HepG2 (cell line): ENCODE measurements around the gene XCR1. TPM values are rescaled to one million over a fixed set of nuclear protein-coding genes. Genes with fewer than 3 reads are reported as not detected.

Experiments used
- ATAC-seq: fragments of 200-7000 bp; cut with Tn5 transposase; 3 replicates; pipeline ENCODE4 v1.9.1; 2020; ENCODE audit warnings: mild to moderate bottlenecking, moderate library complexity
- BruUV-seq: library from RNA; stranded (reverse); fragments of 400-500 nt; replicated peaks from 2 replicates; lab custom pipeline; 2021; lab: Mats Ljungman, UMichigan
- CTCF ChIA-PET: fragments of 300-600 bp; formaldehyde crosslinking; extraction: SDS; loops from one replicate; lab custom pipeline; 2021; ENCODE audit warnings: low total read pairs, inconsistent platforms, low intra/inter-chr PET ratio; lab: Yijun Ruan, JAX
- POLR2A ChIA-PET: fragments of 350-600 bp; sonication (Branson Sonifier 250); formaldehyde crosslinking; loops from one replicate; lab custom pipeline; 2020; ENCODE audit warnings: antibody characterized with exemption, inconsistent platforms; lab: Yijun Ruan, JAX
- DNase-seq: peaks from one replicate; pipeline ENCODE4 v3.0.0-alpha.2; 2015; ENCODE audit warnings: low spot score
- FAIRE-seq: peaks from 3 replicates; lab custom pipeline; 2011; peaks lifted over from hg19 to GRCh38; lab: Jason Lieb, UNC
- H2AFZ ChIP-seq: one replicate; pipeline ENCODE4 v1.6.1; 2011; ENCODE audit warnings: low read length, inconsistent platforms
- H3K27ac ChIP-seq: fragments of 300-600 bp; 3 replicates; pipeline ENCODE4 v1.8.0; 2011; ENCODE audit warnings: mixed run types, mild to moderate bottlenecking, mixed read lengths, low read length, inconsistent platforms; ENCODE audit not compliant: insufficient read depth; ENCODE audit errors: extremely low read length
- H3K27me3 ChIP-seq, 2 experiments: fragments of 200-600 bp in 1 of 2; 2 replicates in 1 of 2; 3 replicates in 1 of 2; pipeline versions ENCODE4 v1.6.0 to v1.8.0; 2011; ENCODE audit warnings: low read length in 2 of 2, mild to moderate bottlenecking in 2 of 2, moderate library complexity in 2 of 2, inconsistent platforms in 1 of 2; ENCODE audit not compliant: insufficient read depth in 2 of 2, control insufficient read depth in 1 of 2
- H3K36me3 ChIP-seq, 2 experiments: fragments of 200-600 bp in 1 of 2; replicated peaks in 1 of 2; 2 replicates in 1 of 2; 3 replicates in 1 of 2; pipeline versions ENCODE4 v1.5.1 to v1.8.0; 2011; ENCODE audit warnings: low read length in 2 of 2, inconsistent platforms in 1 of 2; ENCODE audit not compliant: insufficient read depth in 2 of 2, control insufficient read depth in 1 of 2
- H3K4me1 ChIP-seq: 2 replicates; pipeline ENCODE4 v1.5.1; 2012; ENCODE audit warnings: low read length, inconsistent platforms; ENCODE audit not compliant: insufficient read depth
- H3K4me2 ChIP-seq: 2 replicates; pipeline ENCODE4 v1.6.0; 2011; ENCODE audit warnings: low read depth, low read length, inconsistent platforms
- H3K4me3 ChIP-seq, 3 experiments: fragments of 200-600 bp in 1 of 3; sonication (generic), shearing (Covaris generic) in 1 of 3; replicated peaks in 1 of 3; 2 replicates each; pipeline ENCODE4 v1.5.1; 2011 to 2016; ENCODE audit warnings: low read length in 3 of 3, inconsistent platforms in 2 of 3, low read depth in 2 of 3, mild to moderate bottlenecking in 2 of 3, control low read depth in 1 of 3, mixed read lengths in 1 of 3; ENCODE audit not compliant: insufficient read depth in 1 of 3
- H3K79me2 ChIP-seq: one replicate; pipeline ENCODE4 v1.6.1; 2011; ENCODE audit warnings: low read length, inconsistent platforms; ENCODE audit not compliant: insufficient read depth
- H3K9ac ChIP-seq: 2 replicates; pipeline ENCODE4 v1.6.0; 2011; ENCODE audit warnings: mild to moderate bottlenecking, low read depth, low read length, inconsistent platforms; ENCODE audit not compliant: insufficient read depth
- H3K9me3 ChIP-seq: 2 replicates; pipeline ENCODE4 v1.5.1; 2012; ENCODE audit warnings: mild to moderate bottlenecking, low read length
- H4K20me1 ChIP-seq: 2 replicates; pipeline ENCODE4 v1.6.0; 2011; ENCODE audit warnings: inconsistent platforms, mild to moderate bottlenecking, low read length, moderate library complexity; ENCODE audit not compliant: insufficient read depth
- ATF6 ChIP-seq: sonication (generic); formaldehyde crosslinking; conservative IDR thresholded peaks from 2 replicates; pipeline ENCODE4 v1.4.0; 2020; ENCODE audit warnings: missing genetic modification reagents
- BATF2 ChIP-seq: sonication (generic); formaldehyde crosslinking; IDR thresholded peaks from 2 replicates; pipeline ENCODE4 v1.8.0; 2022; ENCODE audit warnings: mild to moderate bottlenecking, missing genetic modification reagents, moderate library complexity
- GMEB1 ChIP-seq: sonication (generic); formaldehyde crosslinking; IDR thresholded peaks from 2 replicates; pipeline ENCODE4 v1.5.1; 2020; ENCODE audit warnings: missing genetic modification reagents, mild to moderate bottlenecking, borderline replicate concordance
- KLF12 ChIP-seq: sonication (generic); formaldehyde crosslinking; IDR thresholded peaks from 2 replicates; pipeline ENCODE4 v1.4.0; 2020; ENCODE audit warnings: missing genetic modification reagents, borderline replicate concordance
- MED8 ChIP-seq: sonication (generic); formaldehyde crosslinking; IDR thresholded peaks from 2 replicates; pipeline ENCODE4 v1.8.1; 2023; ENCODE audit warnings: mild to moderate bottlenecking, missing genetic modification reagents; ENCODE audit not compliant: insufficient replicate concordance
- MYC ChIP-seq: sonication (generic); formaldehyde crosslinking; IDR thresholded peaks from 2 replicates; pipeline ENCODE4 v1.9.0; 2021; ENCODE audit warnings: missing genetic modification reagents, borderline replicate concordance
- NFIB ChIP-seq: sonication (generic); formaldehyde crosslinking; IDR thresholded peaks from 2 replicates; pipeline ENCODE4 v1.9.0; 2021; ENCODE audit warnings: missing genetic modification reagents, mild to moderate bottlenecking, borderline replicate concordance
- NFKB2 ChIP-seq: sonication (generic); formaldehyde crosslinking; IDR thresholded peaks from 2 replicates; pipeline ENCODE4 v1.4.0; 2020; ENCODE audit warnings: missing genetic modification reagents, borderline replicate concordance
- STAT6 ChIP-seq: sonication (generic); formaldehyde crosslinking; IDR thresholded peaks from 2 replicates; pipeline ENCODE4 v1.4.0; 2020; ENCODE audit warnings: missing genetic modification reagents, mild to moderate bottlenecking, borderline replicate concordance
- XRCC5 ChIP-seq: fragments of 200-400 bp; formaldehyde crosslinking; optimal IDR thresholded peaks from 2 replicates; pipeline ENCODE3; 2017; ENCODE audit warnings: mild to moderate bottlenecking, low read length
- ZBTB34 ChIP-seq: sonication (generic); formaldehyde crosslinking; IDR thresholded peaks from 2 replicates; pipeline ENCODE4 v1.8.0; 2022; ENCODE audit warnings: mild to moderate bottlenecking, missing genetic modification reagents
- ZNF552 ChIP-seq: sonication (generic); formaldehyde crosslinking; IDR thresholded peaks from 2 replicates; pipeline ENCODE4 v1.9.0; 2022; ENCODE audit warnings: missing genetic modification reagents, mild to moderate bottlenecking, borderline replicate concordance
- ZNF720 ChIP-seq: sonication (generic); formaldehyde crosslinking; IDR thresholded peaks from 2 replicates; pipeline ENCODE4 v1.4.0; 2020; ENCODE audit warnings: missing genetic modification reagents
- ZNF792 ChIP-seq: IDR thresholded peaks from 2 replicates; pipeline ENCODE4 v1.6.1; 2016
- WGBS: methylation state at CpG from one replicate; pipeline ENCODE4 v1.1.6; 2017; ENCODE audit warnings: low lambda C conversion rate; 5-methylcytosine and 5-hydroxymethylcytosine counted together
- in situ Hi-C: cut with HindIII; loops from 2 replicates; pipeline ENCODE4 v1.10.0; 2017; ENCODE audit warnings: low pct_unique_long_range_greater_than_20kb; ENCODE audit not compliant: extremely low pct_ligation_motif_present
- intact Hi-C: fragments of 100-400 bp; cut with micrococcal nuclease; formaldehyde crosslinking; loops from one replicate; pipeline ENCODE4 v1.10.0; 2022; ENCODE audit not compliant: unreplicated experiment
- polyA plus RNA-seq, 8 experiments: library from polyadenylated mRNA; depleted of rRNA in 3 of 8; stranded (reverse) in 7 of 8; unstranded in 1 of 8; fragments of >200 nt; fragmentation: Illumina TruSeq in 4 of 8; extraction: Trizol in 4 of 8; gene quantifications; 2 replicates each; pipeline versions ENCODE4 v1.2.1 to v1.2.3, GENCODE V29; 2011 to 2016; ENCODE audit warnings: low read depth in 4 of 8, missing spikeins in 1 of 8, mixed read lengths in 1 of 8; ENCODE audit not compliant: insufficient read depth in 1 of 8
- total RNA-seq, 5 experiments: library from RNA; depleted of rRNA; stranded (reverse); fragments of >200 nt; fragmentation: Illumina TruSeq; extraction: Trizol; gene quantifications; 2 replicates each; pipeline ENCODE4 v1.2.3, GENCODE V29; 2016; ENCODE audit warnings: low read depth in 1 of 5

The XCR1 gene
- total and polyA plus RNA-seq, 2 of the 13 experiments (the other 11 are each of a cell fraction or from before 2014, with no cell fraction given): not detected

GRCh38 chr3:45993421-45994027, 33.8 kb downstream of the XCR1 start (continued):
- TF ChIP-seq STAT6: no peak
- no peak for TF ChIP-seq ZNF552
- no peak for TF ChIP-seq MYC (CRISPR knock-in tag)

GRCh38 chr3:45992821-45993221, 34.5 kb downstream of the XCR1 start:
- no TSS peak for BruUV-seq
- intact Hi-C loops (no loop called here), in situ Hi-C loops (no loop called here)
- DNase-seq: no peak
- no peaks in the 10 kb centered on the region for H4K20me1 ChIP-seq
- H3K4me3 ChIP-seq: no peak overlapping the region
- CTCF ChIA-PET: no interaction called here
- H3K79me2 ChIP-seq: peaks cover 28% of the 10 kb centered on the region
- H3K36me3 ChIP-seq: no peaks in the 10 kb centered on the region
- 97% methylated on average over 2 of the region's 2 CpGs for WGBS
- no peak overlapping the region for H2AFZ ChIP-seq
- H3K9ac ChIP-seq: no peak overlapping the region
- no peak for ATAC-seq
- no peak overlapping the region for H3K27ac ChIP-seq
- H3K27me3 ChIP-seq: no peaks in the 10 kb centered on the region; a peak in 1 of 5 replicates
- no peak overlapping the region for H3K4me2 ChIP-seq
- POLR2A ChIA-PET: no interaction called here
- FAIRE-seq: no peak
- no peaks in the 10 kb centered on the region for H3K9me3 ChIP-seq
- peaks cover 38% of the 10 kb centered on the region for H3K4me1 ChIP-seq
- TF ChIP-seq ZBTB34 (CRISPR knock-in tag) (no peak), ZNF720 (CRISPR knock-in tag) (no peak), GMEB1 (CRISPR knock-in tag) (no peak), KLF12 (CRISPR knock-in tag) (no peak), NFKB2 (no peak), NFIB (CRISPR knock-in tag) (no peak), ATF6 (CRISPR knock-in tag) (no peak), MED8 (CRISPR knock-in tag) (no peak), BATF2 (CRISPR knock-in tag) (no peak), ZNF792 (CRISPR knock-in tag) (no peak), XRCC5 (no peak)
